ENCODE results near the gene ITPRID1. TPM values are rescaled to one million over a fixed set of nuclear protein-coding genes. Genes with fewer than 3 reads are reported as not detected.

ITPRID1 gene
- total and polyA plus RNA-seq, 2 of the 8 experiments (the other 6 are each of a cell fraction or from before 2014, with no cell fraction given): 0.09 to 0.47 TPM

- no peak for TF ChIP-seq CTCF (IDR thresholded peaks at IDR 0.05; ENCODE audit: control extremely low read depth in 1 of 3, insufficient read depth in 1 of 3, low read depth in 1 of 3, low read length in 3 of 3)
Measured at GRCh38 chr7:31516680-31517502, 3.0 kb downstream of the ITPRID1 start (continued).
